GM12873 (cell line): ENCODE measurements around the gene LRRN2.

Experiments used
- TF ChIP-seq, protein P1 (sequence below): IDR thresholded peaks from 2 replicates; pipeline ENCODE4 v1.5.1; 2012; ENCODE audit warnings: low read depth, mild to moderate bottlenecking, moderate library complexity, low read length, control low read depth; ENCODE audit not compliant: insufficient read depth; ENCODE audit errors: missing control alignments

Gene LRRN2

DNA sequence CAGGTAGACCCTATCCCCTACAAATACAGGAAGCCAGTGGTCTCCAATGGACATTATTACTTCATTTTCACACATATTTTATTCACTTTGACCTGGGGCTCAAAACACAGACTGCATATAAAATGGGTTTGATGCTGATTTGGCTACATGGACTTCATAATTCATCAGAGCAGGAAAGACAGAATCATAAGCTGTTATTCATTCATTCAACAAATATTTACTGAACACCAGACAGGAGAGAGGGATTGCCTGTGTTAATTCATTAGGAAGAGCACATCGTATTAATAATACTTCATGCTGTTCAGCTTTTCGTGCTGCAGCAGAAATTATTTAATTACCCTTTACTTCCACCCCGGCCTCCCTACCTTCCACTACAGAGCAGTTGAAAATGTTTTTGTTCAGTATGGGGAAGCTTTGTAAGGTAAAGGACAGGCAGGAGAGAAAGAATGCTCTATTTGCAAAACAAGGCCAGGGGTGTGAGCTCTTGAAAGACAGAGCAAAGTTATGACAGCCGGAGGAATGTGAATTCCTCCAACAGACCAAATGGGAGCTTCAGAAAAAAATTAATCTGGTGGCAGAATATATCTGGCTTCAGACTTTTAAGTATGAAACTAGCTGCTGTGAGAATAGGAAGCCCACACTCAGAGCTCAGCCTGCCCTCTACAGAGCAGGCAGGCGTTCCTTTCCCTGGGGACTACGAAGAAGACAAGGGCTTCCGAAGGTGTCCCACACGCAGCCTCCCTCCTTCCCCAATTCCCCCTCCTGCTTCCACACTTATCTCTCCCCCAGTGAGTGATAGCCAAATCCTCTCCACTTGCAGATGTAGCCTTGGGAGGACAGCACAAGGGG is 111.3 kb downstream of the LRRN2 start:
- TF ChIP-seq, protein P1, sequence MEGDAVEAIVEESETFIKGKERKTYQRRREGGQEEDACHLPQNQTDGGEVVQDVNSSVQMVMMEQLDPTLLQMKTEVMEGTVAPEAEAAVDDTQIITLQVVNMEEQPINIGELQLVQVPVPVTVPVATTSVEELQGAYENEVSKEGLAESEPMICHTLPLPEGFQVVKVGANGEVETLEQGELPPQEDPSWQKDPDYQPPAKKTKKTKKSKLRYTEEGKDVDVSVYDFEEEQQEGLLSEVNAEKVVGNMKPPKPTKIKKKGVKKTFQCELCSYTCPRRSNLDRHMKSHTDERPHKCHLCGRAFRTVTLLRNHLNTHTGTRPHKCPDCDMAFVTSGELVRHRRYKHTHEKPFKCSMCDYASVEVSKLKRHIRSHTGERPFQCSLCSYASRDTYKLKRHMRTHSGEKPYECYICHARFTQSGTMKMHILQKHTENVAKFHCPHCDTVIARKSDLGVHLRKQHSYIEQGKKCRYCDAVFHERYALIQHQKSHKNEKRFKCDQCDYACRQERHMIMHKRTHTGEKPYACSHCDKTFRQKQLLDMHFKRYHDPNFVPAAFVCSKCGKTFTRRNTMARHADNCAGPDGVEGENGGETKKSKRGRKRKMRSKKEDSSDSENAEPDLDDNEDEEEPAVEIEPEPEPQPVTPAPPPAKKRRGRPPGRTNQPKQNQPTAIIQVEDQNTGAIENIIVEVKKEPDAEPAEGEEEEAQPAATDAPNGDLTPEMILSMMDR = no peak

DNA sequence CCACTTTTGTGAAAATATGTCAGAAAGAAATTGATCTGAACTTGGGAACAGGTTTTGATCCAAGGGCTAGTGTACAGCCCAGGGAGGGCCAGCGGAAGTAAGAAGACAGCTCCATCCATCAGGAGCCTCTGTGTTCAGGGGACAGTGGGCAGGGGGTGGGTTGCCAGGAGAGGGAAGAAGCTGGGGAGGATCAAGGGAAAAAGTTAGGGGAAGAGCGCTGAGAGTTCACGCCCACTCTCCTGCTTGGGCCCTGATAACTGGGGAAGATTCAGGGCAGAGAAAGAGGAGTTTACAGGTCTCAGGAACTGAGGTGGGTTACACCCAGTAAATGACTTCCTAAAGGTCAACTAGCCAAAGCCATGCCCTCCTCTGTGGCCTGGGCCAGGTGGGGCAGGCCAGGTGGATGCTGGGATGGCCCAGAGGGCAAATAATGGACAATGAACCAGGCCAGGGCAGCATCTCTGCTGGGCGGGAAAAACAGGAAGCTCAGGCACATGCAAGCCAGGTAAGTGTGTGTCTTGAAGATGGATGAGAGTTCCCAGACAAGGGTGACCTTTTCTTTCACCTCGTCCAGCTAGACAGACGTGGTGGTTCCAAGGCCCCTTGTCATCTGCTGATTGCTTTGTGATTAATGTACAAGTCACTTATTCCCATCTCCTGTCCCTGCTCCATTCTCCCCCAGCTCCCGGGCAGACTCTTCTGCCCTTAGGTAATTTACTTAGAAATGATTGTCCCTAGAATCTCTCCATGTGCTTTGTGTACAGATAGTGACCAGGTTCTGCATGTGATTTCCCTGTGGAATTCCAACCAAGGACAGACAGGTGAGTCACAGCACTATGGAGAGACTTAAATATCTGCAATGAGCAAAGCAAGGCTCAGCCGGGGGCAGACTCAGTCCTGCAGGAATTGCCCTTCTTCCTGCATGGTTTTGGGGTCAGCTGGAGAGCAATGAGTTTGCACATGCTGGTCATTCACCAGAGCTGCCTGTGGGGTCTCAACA is 112.3 kb downstream of the LRRN2 start:
- TF ChIP-seq, protein P1 = no peak

DNA sequence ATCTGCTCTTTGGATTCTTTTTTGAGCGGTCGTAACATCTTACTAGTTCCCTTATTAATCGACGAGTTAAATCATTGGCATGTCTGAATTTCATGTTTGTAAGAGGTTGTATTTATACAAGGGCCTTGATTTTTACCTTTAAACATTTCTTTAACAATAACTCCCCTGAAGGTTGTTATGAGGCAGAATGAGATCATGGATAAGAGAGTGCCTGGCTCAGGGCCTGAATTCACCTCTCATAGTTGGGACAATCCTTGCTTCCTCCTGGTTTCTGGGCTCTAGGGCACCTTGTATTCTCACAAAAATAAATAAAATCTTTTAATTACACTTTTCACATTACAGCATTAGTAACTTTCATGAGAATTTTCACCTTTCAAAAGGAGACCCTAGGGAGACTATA is 113.9 kb downstream of the LRRN2 start:
- TF ChIP-seq, protein P1 = no peak

DNA sequence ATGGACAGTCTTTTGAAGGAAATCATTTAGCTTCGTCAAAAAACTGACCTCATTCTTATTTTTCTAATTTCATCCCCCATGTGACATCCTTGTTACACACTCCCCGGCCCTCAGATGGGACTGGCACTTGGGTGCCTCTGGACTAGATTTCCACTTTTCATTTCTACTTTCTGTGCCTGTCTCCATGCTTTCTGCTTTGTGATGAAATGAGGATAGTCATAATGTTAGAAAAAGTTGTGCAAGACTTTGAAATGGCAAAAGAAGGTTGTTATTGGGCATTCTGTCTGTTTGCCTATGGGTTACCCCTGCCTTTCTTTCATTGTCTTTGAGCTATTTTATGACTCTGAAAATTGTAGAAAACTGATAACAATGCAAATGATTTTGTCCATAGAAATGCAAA is 114.4 kb downstream of the LRRN2 start:
- TF ChIP-seq, protein P1 = no peak

DNA sequence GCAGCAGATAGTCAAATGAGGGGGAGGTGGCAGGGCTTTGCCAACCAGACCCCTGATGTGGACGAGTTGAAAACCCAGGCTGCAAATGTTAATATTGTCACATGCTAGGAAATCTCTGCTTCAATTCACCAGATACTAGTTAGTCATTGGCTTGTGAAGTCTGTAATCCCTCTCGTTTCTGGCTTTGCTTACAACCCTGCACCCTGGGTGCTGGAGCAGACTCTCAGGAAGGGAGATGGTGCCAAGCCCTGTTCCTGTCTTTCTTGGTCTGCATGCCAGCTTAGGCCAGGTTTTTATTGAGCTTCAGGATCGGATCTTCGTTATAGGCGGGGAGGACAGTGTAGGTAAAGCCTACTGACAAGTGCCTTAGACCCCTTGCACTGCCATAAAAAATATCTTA is 116.1 kb downstream of the LRRN2 start:
- TF ChIP-seq, protein P1 = no peak

DNA sequence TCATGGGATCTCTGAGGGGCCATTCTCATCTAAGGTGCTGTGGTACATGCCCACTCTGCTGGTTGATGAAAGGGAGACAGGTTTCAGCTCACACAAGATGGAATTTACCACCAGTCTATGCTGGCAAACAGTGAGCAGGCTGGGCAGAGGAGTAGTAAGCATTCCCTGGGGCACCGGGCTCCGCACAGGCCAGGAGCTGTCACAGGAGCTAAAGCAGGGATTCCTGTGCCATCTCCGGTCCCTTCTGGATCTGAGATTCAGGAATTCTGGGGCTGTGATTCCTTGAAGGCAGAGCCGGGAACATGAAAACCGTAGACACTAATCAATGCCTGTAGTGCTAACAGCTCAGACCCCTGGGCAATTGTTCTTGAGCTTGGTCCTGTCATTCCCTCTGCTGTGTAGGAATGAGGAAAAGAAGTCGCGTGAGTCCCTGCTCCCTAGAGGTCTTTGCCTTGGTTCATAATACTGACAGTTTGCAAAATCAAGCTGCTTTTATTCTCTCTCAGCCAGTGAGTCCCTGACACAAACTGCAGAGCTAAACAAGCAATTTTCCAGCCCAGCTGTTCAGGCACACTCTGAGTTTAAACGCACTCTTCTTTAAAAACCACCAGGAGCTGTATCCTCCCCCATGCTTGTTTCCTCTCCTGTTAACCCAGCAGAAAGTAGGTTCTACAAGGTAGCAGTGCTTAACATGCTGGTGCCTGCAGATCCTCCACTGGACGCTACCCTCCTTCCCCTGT is 116.8 kb downstream of the LRRN2 start:
- TF ChIP-seq, protein P1 = no peak
